ENCODE measurements around the gene SLC22A8. TPM values are rescaled to one million over a fixed set of nuclear protein-coding genes. Genes with fewer than 3 reads are reported as not detected.
A peak's percentile ranks its signal among the peaks of the same experiment; 100 is the strongest.
"Not testable (repeated sequence)": the region's sequence is repeated elsewhere in the genome, so short reads cannot be mapped to it uniquely, and the experiment has no call there.

The SLC22A8 gene, protein sequence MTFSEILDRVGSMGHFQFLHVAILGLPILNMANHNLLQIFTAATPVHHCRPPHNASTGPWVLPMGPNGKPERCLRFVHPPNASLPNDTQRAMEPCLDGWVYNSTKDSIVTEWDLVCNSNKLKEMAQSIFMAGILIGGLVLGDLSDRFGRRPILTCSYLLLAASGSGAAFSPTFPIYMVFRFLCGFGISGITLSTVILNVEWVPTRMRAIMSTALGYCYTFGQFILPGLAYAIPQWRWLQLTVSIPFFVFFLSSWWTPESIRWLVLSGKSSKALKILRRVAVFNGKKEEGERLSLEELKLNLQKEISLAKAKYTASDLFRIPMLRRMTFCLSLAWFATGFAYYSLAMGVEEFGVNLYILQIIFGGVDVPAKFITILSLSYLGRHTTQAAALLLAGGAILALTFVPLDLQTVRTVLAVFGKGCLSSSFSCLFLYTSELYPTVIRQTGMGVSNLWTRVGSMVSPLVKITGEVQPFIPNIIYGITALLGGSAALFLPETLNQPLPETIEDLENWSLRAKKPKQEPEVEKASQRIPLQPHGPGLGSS
- not detected for polyA plus RNA-seq (2013, experiment 1 of 2)
- polyA plus RNA-seq (2013, experiment 2 of 2), result not detected

- peak; percentile 20 for DNase-seq (ENCODE audit: low spot score)
- Histone ChIP-seq H4K91ac (ENCODE audit: low read depth, low read length, poor library complexity) (peak within 1 kb of the TSS; percentile 65), H2BK5ac (ENCODE audit: low read length) (no peak within 1 kb of the TSS), H3K23ac (ENCODE audit: low read depth, low read length, poor library complexity) (peak within 1 kb of the TSS; percentile 46), H3K79me1 (ENCODE audit: low read depth, low read length) (peaks cover 2% of the 10 kb centered on the region), H2BK15ac (ENCODE audit: low read length) (peak within 1 kb of the TSS; percentile 70), H3K27ac (replicated peaks; ENCODE audit: low read length) (no peak within 1 kb of the TSS), H2BK12ac (ENCODE audit: low read length) (peak within 1 kb of the TSS; percentile 68), H4K8ac (ENCODE audit: low read depth, low read length) (no peak within 1 kb of the TSS), H3K4me1 (ENCODE audit: control insufficient read depth in 2 of 2, insufficient read depth in 1 of 2, low read depth in 1 of 2, low read length in 2 of 2) (peaks cover 0 to 25% of the 10 kb centered on the region in 2 donors), H3K18ac (ENCODE audit: low read length) (peak within 1 kb of the TSS; percentile 86), H3K4me3 (ENCODE audit: low read length in 2 of 2) (no peak within 1 kb of the TSS), H2AK5ac (ENCODE audit: low read depth, low read length) (peak within 1 kb of the TSS; percentile 66), H3K4ac (ENCODE audit: low read length) (no peak within 1 kb of the TSS), H2AFZ (ENCODE audit: low read length) (no peak within 1 kb of the TSS), H3K4me2 (ENCODE audit: insufficient read depth, low read length, poor library complexity, severe bottlenecking) (no peak within 1 kb of the TSS), H3K9me3 (replicated peaks in 1 of 2; ENCODE audit: control insufficient read depth in 2 of 2, insufficient read depth in 1 of 2, low read depth in 1 of 2, low read length in 2 of 2) (peaks cover 0 to 2% of the 10 kb centered on the region in 2 donors), H3K9ac (ENCODE audit: low read depth, low read length, poor library complexity) (peak within 1 kb of the TSS; percentile 5), H3K36me3 (replicated peaks in 1 of 2; ENCODE audit: control insufficient read depth in 2 of 2, insufficient read depth in 2 of 2, low read length in 2 of 2) (no peaks in the 10 kb centered on the region), H3K27me3 (ENCODE audit: control insufficient read depth in 3 of 3, insufficient read depth in 3 of 3, low read depth in 1 of 3, low read length in 3 of 3) (peaks cover 0 to 7% (median 3%) of the 10 kb centered on the region in 3 experiments), H2BK120ac (ENCODE audit: low read depth, low read length) (no peak within 1 kb of the TSS), H3K14ac (ENCODE audit: low read length) (peak within 1 kb of the TSS; percentile 91)
- WGBS, 2 donors (ENCODE audit: extremely low coverage in 2 of 2, insufficient read length in 2 of 2, insufficient replicate concordance in 1 of 2), result no CpG with 5 or more reads among the region's 18 CpGs
Observed at GRCh38 chr11:63015521-63016215, at the start of gene SLC22A8. TSS of gene SLC22A8 (minus strand) at chr11:63015841. CDS start at chr11:63014958, 883 bp downstream.

GRCh38 chr11:63046203-63046602 lies 30.6 kb upstream of the SLC22A8 start:
- not testable (repeated sequence) for H3K4me2 ChIP-seq (ENCODE audit: insufficient read depth, low read length, poor library complexity, severe bottlenecking); H3K27me3 ChIP-seq (ENCODE audit: control insufficient read depth in 3 of 3, insufficient read depth in 3 of 3, low read depth in 1 of 3, low read length in 3 of 3); H2BK12ac ChIP-seq (ENCODE audit: low read length); H3K18ac ChIP-seq (ENCODE audit: low read length); H4K91ac ChIP-seq (ENCODE audit: low read depth, low read length, poor library complexity); DNase-seq (ENCODE audit: low spot score); H3K4me3 ChIP-seq (ENCODE audit: low read length in 2 of 2); H2AK5ac ChIP-seq (ENCODE audit: low read depth, low read length); H2BK15ac ChIP-seq (ENCODE audit: low read length); H3K23ac ChIP-seq (ENCODE audit: low read depth, low read length, poor library complexity); H3K14ac ChIP-seq (ENCODE audit: low read length); H4K8ac ChIP-seq (ENCODE audit: low read depth, low read length); H3K4ac ChIP-seq (ENCODE audit: low read length); H3K9me3 ChIP-seq (replicated peaks in 1 of 2; ENCODE audit: control insufficient read depth in 2 of 2, insufficient read depth in 1 of 2, low read depth in 1 of 2, low read length in 2 of 2); H2AFZ ChIP-seq (ENCODE audit: low read length); H3K36me3 ChIP-seq (replicated peaks in 1 of 2; ENCODE audit: control insufficient read depth in 2 of 2, insufficient read depth in 2 of 2, low read length in 2 of 2); H2BK120ac ChIP-seq (ENCODE audit: low read depth, low read length); H3K9ac ChIP-seq (ENCODE audit: low read depth, low read length, poor library complexity); H3K27ac ChIP-seq (replicated peaks; ENCODE audit: low read length); H3K79me1 ChIP-seq (ENCODE audit: low read depth, low read length); H2BK5ac ChIP-seq (ENCODE audit: low read length); H3K4me1 ChIP-seq (ENCODE audit: control insufficient read depth in 2 of 2, insufficient read depth in 1 of 2, low read depth in 1 of 2, low read length in 2 of 2)
- WGBS, 2 donors (ENCODE audit: extremely low coverage in 2 of 2, insufficient read length in 2 of 2, insufficient replicate concordance in 1 of 2), result no CpG with 5 or more reads among the region's 1 CpG

- Histone ChIP-seq H3K4me2 (ENCODE audit: insufficient read depth, low read length, poor library complexity, severe bottlenecking) (no peak overlapping the region), H3K36me3 (replicated peaks in 1 of 2; ENCODE audit: control insufficient read depth in 2 of 2, insufficient read depth in 2 of 2, low read length in 2 of 2) (no peaks in the 10 kb centered on the region), H3K4me1 (ENCODE audit: control insufficient read depth in 2 of 2, insufficient read depth in 1 of 2, low read depth in 1 of 2, low read length in 2 of 2) (no peaks in the 10 kb centered on the region), H2BK5ac (ENCODE audit: low read length) (no peak overlapping the region), H4K91ac (ENCODE audit: low read depth, low read length, poor library complexity) (no peak overlapping the region), H3K79me1 (ENCODE audit: low read depth, low read length) (no peaks in the 10 kb centered on the region), H2AFZ (ENCODE audit: low read length) (no peak overlapping the region), H3K9me3 (replicated peaks in 1 of 2; ENCODE audit: control insufficient read depth in 2 of 2, insufficient read depth in 1 of 2, low read depth in 1 of 2, low read length in 2 of 2) (peaks cover 0 to 2% of the 10 kb centered on the region in 2 donors), H3K4ac (ENCODE audit: low read length) (no peak overlapping the region), H2BK15ac (ENCODE audit: low read length) (no peak overlapping the region), H3K23ac (ENCODE audit: low read depth, low read length, poor library complexity) (no peak overlapping the region), H3K14ac (ENCODE audit: low read length) (no peak overlapping the region), H3K27me3 (ENCODE audit: control insufficient read depth in 3 of 3, insufficient read depth in 3 of 3, low read depth in 1 of 3, low read length in 3 of 3) (no peaks in the 10 kb centered on the region), H4K8ac (ENCODE audit: low read depth, low read length) (no peak overlapping the region), H3K18ac (ENCODE audit: low read length) (no peak overlapping the region), H3K27ac (replicated peaks; ENCODE audit: low read length) (no peak overlapping the region), H2BK12ac (ENCODE audit: low read length) (no peak overlapping the region), H2AK5ac (ENCODE audit: low read depth, low read length) (no peak overlapping the region), H3K4me3 (ENCODE audit: low read length in 2 of 2) (no peak overlapping the region), H2BK120ac (ENCODE audit: low read depth, low read length) (no peak overlapping the region), H3K9ac (ENCODE audit: low read depth, low read length, poor library complexity) (no peak overlapping the region)
- no peak for DNase-seq (ENCODE audit: low spot score)
- no CpG with 5 or more reads among the region's 3 CpGs for WGBS, 2 donors (ENCODE audit: extremely low coverage in 2 of 2, insufficient read length in 2 of 2, insufficient replicate concordance in 1 of 2)
Observed at GRCh38 chr11:63042596-63042995, 27.0 kb upstream of the SLC22A8 start.

GRCh38 chr11:63032457-63032856 lies 16.8 kb upstream of the SLC22A8 start:
- no peak overlapping the region for H3K23ac ChIP-seq (ENCODE audit: low read depth, low read length, poor library complexity)
- peaks cover 0 to 1% of the 10 kb centered on the region in 2 donors for H3K9me3 ChIP-seq (replicated peaks in 1 of 2; ENCODE audit: control insufficient read depth in 2 of 2, insufficient read depth in 1 of 2, low read depth in 1 of 2, low read length in 2 of 2)
- no peak overlapping the region for H3K4ac ChIP-seq (ENCODE audit: low read length)
- no peaks in the 10 kb centered on the region for H3K36me3 ChIP-seq (replicated peaks in 1 of 2; ENCODE audit: control insufficient read depth in 2 of 2, insufficient read depth in 2 of 2, low read length in 2 of 2)
- H3K27ac ChIP-seq (replicated peaks; ENCODE audit: low read length), result no peak overlapping the region
- no CpG with 5 or more reads among the region's 4 CpGs for WGBS, 2 donors (ENCODE audit: extremely low coverage in 2 of 2, insufficient read length in 2 of 2, insufficient replicate concordance in 1 of 2)
- H4K8ac ChIP-seq (ENCODE audit: low read depth, low read length), result no peak overlapping the region
- no peaks in the 10 kb centered on the region for H3K4me1 ChIP-seq (ENCODE audit: control insufficient read depth in 2 of 2, insufficient read depth in 1 of 2, low read depth in 1 of 2, low read length in 2 of 2)
- no peak overlapping the region for H3K4me2 ChIP-seq (ENCODE audit: insufficient read depth, low read length, poor library complexity, severe bottlenecking)
- no peak overlapping the region for H2AFZ ChIP-seq (ENCODE audit: low read length)
- H2BK5ac ChIP-seq (ENCODE audit: low read length), result no peak overlapping the region
- no peak overlapping the region for H2BK15ac ChIP-seq (ENCODE audit: low read length)
- no peak overlapping the region for H2BK12ac ChIP-seq (ENCODE audit: low read length)
- no peak overlapping the region for H2AK5ac ChIP-seq (ENCODE audit: low read depth, low read length)
- H3K4me3 ChIP-seq (ENCODE audit: low read length in 2 of 2), result no peak overlapping the region
- H2BK120ac ChIP-seq (ENCODE audit: low read depth, low read length), result no peak overlapping the region
- no peak overlapping the region for H3K18ac ChIP-seq (ENCODE audit: low read length)
- H3K14ac ChIP-seq (ENCODE audit: low read length), result no peak overlapping the region
- H3K9ac ChIP-seq (ENCODE audit: low read depth, low read length, poor library complexity), result no peak overlapping the region
- no peaks in the 10 kb centered on the region for H3K79me1 ChIP-seq (ENCODE audit: low read depth, low read length)
- H4K91ac ChIP-seq (ENCODE audit: low read depth, low read length, poor library complexity), result no peak overlapping the region
- H3K27me3 ChIP-seq (ENCODE audit: control insufficient read depth in 3 of 3, insufficient read depth in 3 of 3, low read depth in 1 of 3, low read length in 3 of 3), result no peaks in the 10 kb centered on the region
- DNase-seq (ENCODE audit: low spot score), result no peak

Data from neuronal stem cell (in vitro differentiated cells).